Activated CD8-positive, alpha-beta memory T cell treated with anti-CD3 and anti-CD28 coated beads for 36 hours (primary cell): Measurements from ENCODE around the gene SULT2B1. TPM values are rescaled to one million over a fixed set of nuclear protein-coding genes. Genes with fewer than 3 reads are reported as not detected.
"Not testable (repeated sequence)": the region's sequence is repeated elsewhere in the genome, so short reads cannot be mapped to it uniquely, and the experiment has no call there.

Experiments used
- CTCF ChIA-PET: fragments of 350-600 bp; sonication (Branson Sonifier 250); formaldehyde crosslinking; loops from one replicate; lab custom pipeline; 2021; ENCODE audit warnings: antibody characterized with exemption; lab: Charles Lee
- POLR2A ChIA-PET: fragments of 350-600 bp; sonication (Branson Sonifier 250); formaldehyde crosslinking; loops from one replicate; lab custom pipeline; 2021; ENCODE audit warnings: antibody characterized with exemption; lab: Charles Lee
- total RNA-seq, 2 experiments: library from RNA; stranded (reverse); gene quantifications; one replicate each; pipeline ENCODE4 v1.2.3, GENCODE V29; 2021

SULT2B1 gene
- total RNA-seq, 2 experiments from 2014 or later, result not detected

DNA sequence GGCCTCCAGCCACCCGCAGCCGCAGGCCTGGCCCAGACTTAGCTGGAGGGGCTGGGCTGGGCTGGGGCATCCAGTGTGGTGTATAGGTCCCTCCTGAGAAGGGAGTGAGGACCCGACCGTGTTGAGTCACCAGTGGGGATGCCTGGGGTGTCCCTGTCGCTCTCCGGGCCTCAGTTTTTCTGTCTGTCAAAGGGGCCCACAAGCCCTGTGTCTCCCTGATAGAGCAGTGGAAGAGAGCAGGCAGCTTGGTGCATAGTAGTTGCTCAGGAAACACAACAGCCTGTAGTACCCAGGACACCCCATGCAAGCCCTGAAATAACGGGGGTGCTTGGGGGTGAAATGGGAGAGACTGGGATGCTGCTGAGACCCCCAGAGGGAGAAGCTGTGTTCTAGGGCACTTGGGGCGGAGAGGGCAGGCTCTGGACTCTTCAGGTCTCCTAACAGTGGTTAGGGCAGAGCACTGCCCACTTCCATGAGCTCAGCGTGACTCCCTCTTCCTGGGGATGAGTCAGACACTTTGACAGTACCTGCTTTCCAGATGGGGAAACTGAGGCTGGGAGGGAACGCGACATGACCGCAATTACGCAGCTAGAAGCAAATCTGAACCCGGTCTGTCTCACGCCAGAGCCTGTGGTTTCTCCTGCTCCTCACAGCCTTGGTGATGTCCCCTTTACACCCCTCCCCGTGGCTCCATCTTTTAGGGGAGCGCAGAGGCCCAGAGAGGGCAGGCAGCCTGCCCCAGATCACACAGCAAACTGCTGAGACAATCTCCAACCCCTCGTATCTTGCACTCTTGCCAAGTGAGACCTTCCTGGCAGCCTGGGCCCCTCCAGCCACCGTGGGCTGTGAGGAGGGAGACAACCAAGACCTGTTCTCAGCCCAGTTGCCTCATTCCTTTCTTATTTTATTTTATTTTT, 692 bp downstream of the SULT2B1 start:
- POLR2A ChIA-PET, result no interaction called here
- CTCF ChIA-PET, result no interaction called here

DNA sequence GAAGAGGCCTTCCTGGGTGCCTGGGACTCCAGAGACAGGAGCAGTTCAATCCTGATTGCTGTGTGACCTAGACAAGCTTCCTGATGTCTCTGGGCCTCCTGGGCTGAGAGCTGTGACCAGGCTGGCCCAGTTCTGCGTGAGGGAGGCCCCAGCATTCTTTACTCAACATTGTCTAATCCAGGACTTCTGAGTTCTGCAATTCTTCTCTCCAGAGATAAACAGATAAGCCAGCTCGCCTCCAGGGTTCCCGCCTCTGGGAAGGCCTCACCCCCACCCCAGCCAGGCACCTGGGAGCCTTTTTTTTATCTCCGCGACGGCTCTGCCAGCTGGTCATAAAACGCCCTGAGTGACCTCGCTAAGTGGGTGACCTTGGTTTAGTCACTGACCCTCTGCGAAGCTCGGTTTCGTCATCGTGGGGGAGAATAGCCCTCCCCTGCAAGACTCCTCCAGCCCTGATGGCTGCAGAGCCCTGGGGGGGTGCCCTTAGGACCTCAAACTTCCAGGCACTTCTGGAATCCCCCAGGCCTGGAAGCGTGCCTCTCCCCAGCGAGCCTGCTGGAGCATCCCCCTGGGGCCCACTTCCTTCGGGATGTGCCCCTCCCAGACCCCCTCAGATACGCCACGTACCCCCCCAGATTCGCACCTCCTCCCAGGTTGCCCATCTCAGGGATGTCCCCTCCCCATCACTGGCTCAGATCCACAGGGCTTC, 1.9 kb downstream of the SULT2B1 start:
- ChIA-PET POLR2A (no interaction called here), CTCF (no interaction called here)

DNA sequence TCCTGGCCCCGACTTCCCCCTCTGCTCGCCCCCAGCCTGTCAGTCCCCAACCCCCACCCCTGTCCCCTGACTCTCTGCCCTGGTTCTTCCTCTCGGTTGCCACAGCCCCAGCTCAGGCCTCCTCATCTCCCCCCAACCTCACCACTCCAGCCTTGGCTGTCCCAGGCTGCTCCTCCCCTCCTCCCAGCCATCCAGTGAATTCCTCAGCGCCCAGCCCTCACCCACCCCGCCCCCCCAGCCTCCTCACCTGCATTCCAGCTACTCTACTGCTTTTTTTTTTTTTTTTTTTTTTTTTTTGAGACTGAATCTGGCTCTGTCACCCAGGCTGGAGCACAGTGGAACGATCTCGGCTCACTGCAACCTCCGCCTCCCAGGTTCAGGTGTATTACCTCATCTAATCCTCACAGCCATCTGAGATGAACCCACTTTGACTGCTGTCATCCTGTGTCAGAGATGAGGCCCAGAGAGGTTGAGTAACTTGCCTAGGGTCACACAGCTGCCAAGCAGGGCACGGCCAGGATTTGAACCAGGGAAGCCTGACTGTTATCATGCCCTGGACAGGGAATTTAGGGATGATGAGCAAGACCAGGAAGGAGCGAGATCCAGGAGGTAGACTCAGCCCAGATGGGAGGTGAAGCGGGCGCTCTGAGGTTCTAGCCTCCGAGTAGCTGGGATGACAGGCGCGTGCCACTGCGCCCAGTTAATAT, 2.6 kb downstream of the SULT2B1 start:
- POLR2A ChIA-PET, result interaction anchor here (0.5 kb wide), 1 partner anchor 66 kb away, joined by 8 read pairs; no protein-coding TSS in a partner anchor
- CTCF ChIA-PET, result no interaction called here

DNA sequence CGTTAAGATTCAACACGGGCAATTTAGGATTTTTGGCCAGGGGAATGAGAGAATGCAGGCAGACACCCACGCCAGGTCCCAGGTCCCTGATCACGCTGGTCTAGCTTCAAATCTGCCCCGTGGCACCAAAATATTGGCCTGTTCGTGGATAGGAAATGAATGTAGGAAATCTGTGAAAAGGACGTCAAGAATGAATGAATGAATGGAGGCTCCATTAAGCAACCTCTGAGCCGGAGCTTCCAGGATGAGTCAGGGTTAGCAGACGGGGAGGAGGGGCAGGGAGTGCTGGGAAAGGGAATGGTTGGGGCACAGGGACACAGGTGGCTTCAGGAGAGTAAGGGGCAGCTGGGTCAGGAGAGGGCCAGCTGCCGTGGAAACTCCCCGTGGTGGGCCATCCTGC, 4.2 kb downstream of the SULT2B1 start:
- CTCF ChIA-PET, result interaction anchor here (0.6 to 0.7 kb wide), 2 partner anchors 25 to 534 kb away, joined by 3 read pairs; no protein-coding TSS in a partner anchor
- POLR2A ChIA-PET, result no interaction called here

DNA sequence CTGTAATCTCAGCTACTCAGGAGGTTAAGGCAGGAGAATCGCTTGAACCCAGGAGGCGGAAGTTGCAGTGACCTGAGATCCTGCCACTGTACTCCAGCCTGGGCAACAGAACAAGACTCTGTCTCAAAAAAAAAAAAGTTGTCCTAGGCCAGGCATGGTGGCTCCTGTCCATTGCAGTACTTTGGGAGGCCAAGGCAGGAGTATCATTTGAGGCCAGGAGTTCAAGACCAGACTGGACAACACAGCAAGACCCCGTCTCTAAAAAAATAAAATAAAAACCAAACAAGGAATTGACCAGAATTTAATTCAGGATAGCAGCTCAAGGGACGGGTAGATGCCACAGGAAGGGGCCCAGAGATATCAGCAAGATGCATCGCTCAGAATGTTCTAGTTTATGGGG, 4.9 kb downstream of the SULT2B1 start:
- ChIA-PET POLR2A (no interaction called here), CTCF (no interaction called here)

DNA sequence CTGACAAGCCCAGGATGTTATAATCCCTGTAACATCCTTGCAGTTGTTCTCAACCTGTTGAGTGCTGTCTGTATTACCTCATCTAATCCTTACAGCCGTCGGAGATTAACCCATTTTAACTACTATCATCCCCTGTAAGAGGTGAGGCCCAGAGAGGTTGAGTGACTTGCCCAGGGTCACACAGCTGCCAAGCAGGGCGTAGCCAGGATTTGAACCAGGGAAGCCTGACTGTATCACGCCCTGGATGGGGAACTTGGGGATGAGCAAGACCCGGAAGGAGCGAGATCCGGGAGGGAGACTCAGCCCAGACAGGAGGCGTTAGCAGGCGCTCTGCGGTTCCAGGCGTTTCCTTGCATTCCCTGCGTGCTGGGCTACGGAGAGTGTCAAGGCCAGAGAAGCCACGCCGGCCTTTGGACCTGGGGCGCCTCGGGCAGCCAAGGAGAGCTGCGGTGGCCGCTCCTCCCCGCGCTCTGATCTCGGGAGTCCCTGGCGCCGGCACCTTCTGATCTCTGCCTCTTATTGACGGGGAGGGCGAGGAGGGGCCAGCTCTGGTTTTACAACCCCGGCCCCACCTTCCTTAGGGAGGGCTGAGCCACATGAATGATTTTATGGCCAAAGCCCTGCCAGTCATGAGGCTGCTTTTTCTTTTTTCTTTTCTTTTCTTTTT, 6.2 kb downstream of the SULT2B1 start:
- ChIA-PET CTCF (interaction anchor here (0.6 to 0.7 kb wide), 3 partner anchors 35 to 1928 kb away, joined by 3 to 4 read pairs (median 3); no protein-coding TSS in a partner anchor), POLR2A (no interaction called here)

DNA sequence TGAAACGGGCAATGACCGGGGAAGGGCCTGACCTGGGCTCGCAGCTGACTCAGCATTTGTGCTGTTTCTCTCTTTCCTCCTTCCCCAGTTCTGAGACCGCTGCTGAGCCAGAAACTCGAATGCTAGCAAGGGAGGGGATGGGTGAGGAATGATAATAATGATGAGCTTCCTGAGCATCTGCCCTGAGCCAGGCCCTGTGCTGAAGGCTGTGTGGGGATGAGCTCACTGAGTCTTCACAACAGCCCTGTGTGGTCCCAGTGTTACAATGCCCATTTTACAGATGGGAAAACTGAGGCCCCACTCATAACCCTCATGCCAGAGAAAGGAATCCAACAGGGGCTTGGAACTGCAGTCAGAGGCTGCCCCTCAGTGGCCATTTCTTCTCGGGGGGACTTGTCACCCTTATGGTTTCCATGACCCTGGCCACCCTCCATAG, 8.1 kb downstream of the SULT2B1 start:
- POLR2A ChIA-PET, result no interaction called here
- CTCF ChIA-PET, result no interaction called here

DNA sequence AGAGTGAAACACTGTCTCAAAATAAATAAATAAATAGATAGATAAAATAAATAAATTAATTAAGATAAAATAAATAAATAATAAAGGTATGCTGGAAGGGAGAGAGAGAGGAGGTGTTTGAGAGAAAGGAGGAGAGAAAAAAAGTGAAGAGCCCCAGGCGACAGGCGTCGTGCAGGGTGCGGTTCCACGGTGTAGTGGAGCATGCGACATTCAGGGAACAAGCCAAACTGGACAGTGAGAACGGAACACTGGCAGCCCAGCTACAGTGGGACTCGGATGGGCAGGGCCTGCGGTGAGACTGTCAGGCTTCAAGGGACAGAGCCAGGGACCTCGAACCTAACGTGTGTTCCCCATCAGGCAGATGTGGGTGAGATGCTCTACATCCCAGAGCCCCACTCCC, 9.4 kb downstream of the SULT2B1 start:
- ChIA-PET POLR2A (no interaction called here), CTCF (no interaction called here)

DNA sequence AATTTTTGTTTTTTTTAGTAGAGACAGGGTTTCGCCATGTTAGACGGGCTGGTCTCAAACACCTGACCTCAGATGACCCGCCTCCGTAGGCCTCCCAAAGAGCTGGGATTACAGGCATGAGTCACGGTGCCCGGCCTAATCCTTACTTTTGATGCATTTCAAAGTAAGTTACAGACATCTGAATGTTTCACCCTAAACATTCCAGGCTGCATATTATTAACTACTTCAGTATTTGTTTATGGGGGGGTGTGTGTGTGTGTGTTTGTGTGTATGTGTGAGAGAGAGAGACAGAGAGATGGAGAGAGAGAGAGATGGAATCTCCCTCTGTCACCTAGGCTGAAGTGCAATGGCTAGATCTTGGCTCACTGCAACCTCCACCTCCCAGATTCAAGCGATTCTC, 13.1 kb downstream of the SULT2B1 start:
- POLR2A ChIA-PET, result no interaction called here
- CTCF ChIA-PET, result interaction anchor here (0.8 kb wide), 1 partner anchor 292 kb away, joined by 3 read pairs; no protein-coding TSS in a partner anchor

DNA sequence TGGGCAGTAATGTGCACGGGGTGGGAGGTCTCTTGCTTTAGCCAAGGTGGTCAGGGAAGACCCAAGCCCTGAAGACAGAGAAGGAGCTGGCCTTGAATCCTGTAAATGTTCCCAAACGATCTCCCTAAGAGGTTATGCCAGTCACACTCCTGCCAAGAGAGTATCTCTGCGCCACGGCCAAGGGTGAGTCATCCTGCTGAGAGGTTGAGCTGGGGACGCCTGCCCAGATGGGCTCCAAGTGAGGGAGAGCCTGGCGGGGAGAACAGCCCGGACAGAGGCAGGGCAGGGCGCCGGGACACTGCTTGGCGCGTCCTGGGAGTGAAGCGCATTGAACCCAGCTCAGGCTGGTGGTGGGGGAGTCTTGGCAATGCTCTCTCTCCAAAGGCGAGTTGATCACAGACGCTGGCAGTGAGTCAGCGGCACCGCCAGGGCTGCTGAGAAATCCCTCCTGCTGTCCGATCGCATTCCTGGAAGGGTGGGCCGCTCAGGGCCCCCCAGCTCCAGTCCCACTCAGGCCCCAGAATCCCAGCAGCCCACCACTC, 16.4 kb downstream of the SULT2B1 start:
- POLR2A ChIA-PET, result no interaction called here

DNA sequence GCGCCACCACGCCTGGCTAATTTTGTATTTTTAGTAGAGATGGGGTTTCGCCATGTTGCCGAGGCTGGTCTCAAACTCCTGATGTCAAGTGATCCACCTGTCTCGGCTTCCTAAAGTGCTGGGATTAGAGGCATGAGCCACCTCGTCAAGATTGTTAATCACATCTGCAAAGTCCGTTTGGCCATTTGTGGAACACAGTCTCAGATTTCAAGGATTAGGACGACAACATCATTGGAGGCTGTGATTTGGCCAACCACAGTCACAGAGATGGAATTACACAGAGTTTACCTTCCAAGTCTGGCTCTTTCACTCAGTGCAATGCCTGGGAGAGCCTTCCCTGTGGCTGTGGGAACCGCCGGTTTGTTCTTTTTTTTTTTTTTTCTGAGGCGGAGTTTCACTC, 17.8 kb downstream of the SULT2B1 start:
- CTCF ChIA-PET, result no interaction called here
- POLR2A ChIA-PET, result no interaction called here

More for the DNA sequence above, 16.4 kb downstream of the SULT2B1 start:
- CTCF ChIA-PET, result interaction anchor here (0.6 kb wide), 1 partner anchor 78 kb away, joined by 3 read pairs; no protein-coding TSS in a partner anchor

DNA sequence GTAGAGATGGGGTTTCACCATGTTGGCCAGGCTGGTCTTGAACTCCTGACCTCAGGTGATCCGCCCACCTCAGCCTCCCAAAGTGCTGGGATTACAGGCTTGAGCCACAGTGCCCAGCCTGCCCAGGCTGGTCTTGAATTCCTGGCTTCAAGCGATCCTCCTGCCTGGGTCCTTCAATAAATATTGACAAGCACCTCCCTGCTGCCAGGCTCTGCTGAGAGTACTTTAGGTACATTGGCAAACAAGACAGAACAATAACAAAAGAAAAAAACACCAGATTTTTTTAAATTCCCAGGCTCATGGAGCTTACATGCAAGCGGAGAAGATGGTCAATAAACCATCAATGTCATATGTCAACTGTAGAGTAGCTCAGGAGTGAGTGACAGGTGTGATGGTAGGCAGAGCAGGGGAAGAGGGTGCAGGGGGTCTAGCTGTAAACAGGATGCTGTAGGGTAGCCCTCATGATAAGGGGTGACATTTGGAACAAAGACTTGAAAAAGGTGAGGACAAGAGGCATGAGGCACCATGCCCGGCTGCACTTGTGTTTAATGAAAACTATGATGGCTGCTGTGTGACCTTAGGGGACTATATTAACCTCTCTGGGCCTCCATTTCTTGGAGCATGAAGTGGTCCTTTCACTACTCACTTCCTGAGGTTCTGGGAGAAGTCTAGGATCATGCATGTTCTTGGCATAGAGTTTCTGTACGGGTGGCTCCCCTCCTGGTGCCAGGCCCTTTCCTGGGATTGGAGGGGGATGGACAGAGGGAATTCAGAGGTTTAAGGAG, 19.6 kb downstream of the SULT2B1 start:
- CTCF ChIA-PET, result interaction anchor here (1.3 kb wide), 1 partner anchor 17 kb away, joined by 3 read pairs; no protein-coding TSS in a partner anchor
- POLR2A ChIA-PET, result no interaction called here

DNA sequence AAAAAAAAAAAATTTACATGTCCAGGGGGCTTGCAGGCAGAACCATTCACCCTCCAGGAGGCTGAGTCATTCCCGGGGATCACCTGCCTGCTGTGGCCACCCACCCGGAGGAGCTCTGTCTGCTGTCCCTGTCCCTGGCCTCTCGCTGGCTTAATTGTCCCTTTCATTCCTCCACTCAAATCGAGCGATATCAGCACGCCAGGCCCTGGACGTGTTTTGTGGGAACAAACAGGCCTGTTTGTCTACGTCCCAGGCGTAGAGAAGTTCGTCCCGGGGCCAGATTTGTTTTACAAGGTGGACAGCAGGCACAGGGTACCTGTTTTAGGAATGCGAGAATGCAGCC, 21.2 kb downstream of the SULT2B1 start:
- ChIA-PET POLR2A (interaction anchor here (0.7 to 1.1 kb wide), 2 partner anchors 46 to 59 kb away, joined by 3 to 4 read pairs; partner anchors contain the start of gene SPHK2), CTCF (no interaction called here)

DNA sequence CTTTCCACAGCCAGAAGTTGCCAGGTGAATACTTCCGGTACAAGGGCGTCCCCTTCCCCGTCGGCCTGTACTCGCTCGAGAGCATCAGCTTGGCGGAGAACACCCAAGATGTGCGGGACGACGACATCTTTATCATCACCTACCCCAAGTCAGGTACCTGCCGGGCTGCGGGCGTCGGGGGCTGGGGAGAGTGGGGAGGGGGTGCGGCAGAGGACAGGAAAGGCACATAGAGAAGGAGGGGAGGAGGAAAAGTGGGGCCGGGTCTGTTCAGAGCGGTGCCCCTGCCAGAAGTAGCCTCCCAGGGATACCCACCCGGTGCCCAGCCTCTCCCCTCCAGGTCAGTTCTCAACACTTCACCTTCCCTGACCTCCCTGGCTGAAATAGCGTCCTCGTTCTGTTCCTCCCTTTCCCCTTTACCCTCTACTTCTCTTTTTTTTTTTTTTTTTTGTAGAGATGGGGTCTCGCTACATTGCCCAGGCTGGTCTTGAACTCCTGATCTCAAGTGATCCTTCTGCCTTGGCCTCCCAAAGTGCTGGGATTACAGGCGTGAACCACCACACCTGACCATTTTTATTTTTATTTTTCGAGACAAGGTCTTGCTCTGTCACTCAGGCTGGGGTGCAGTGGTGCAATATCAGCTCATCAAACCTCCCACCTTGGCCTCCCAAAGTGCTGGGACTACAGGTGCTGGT, 24.1 kb downstream of the SULT2B1 start:
- POLR2A ChIA-PET, result no interaction called here
- CTCF ChIA-PET, result interaction anchor here (0.6 to 1.4 kb wide), 2 partner anchors 69 to 285 kb away, joined by 5 read pairs; no protein-coding TSS in a partner anchor

DNA sequence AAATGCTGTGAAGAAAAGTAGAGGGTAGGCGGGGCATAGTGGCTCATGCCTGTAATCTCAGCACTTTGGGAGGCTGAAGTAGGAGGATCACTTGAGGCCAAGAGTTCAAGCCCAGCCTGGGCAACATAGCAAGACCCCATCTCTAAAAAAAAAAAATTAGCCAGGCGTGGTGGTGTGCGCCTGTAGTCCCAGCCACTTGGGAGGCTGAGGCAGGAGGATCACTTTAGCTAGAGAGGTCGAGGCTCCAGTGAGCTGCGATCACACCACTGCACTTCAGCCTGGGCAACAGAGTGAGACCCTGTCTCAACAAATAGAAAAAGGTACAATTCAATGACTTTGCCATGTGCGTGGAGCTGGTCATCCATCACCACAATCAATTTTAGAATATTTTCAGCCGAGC, 25.9 kb downstream of the SULT2B1 start:
- CTCF ChIA-PET, result interaction anchor here (1.2 kb wide), 1 partner anchor 72 kb away, joined by 3 read pairs; no protein-coding TSS in a partner anchor
- POLR2A ChIA-PET, result not testable (repeated sequence)

DNA sequence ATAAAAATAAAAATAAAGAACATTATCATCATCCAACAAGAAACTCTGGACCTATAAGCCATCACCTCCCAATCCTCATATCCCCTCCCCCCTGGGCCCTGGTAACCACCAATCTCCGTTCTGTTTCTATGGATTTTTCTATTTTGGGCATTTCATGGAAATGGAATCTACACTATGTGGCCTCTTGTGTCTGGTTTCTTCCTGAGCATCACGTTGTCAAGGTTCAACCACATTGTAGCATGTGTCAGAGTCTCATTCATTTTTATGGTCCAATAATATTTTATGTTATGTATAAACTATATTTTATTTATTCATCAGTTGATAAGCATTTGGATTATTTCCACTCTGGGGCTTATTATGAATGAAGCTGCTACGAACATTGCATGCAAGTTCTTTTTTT, 26.9 kb downstream of the SULT2B1 start:
- CTCF ChIA-PET, result interaction anchor here (0.6 kb wide), 1 partner anchor 257 kb away, joined by 4 read pairs; the partner anchor contains the start of gene HSD17B14

DNA sequence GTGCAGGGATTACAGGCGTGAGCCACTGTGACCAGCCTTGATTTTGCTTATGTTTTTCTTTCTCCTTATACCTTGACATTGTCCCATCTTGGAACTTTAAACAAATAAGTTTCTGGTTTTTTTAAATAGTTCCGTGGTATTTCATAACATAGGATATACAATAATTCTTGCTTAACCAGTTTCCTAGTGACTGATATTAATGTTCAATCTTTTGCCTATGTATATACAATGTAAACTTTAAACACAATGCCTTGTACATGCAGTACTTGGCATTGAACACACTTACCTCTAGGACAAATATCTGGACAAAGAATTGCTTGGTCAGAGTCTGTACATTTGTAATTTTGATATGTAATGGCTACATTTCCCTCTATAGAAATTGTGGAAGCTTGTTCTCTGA, 30.2 kb downstream of the SULT2B1 start:
- ChIA-PET POLR2A (no interaction called here), CTCF (no interaction called here)

More for the DNA sequence above, 26.9 kb downstream of the SULT2B1 start:
- POLR2A ChIA-PET, result no interaction called here
